NCI-H748 treated with DMSO at 0.1 percent for 48 hours (cell line): ENCODE results near the gene TGFBR3L.

Experiments used
- DNase-seq: peaks from one replicate; lab custom pipeline; 2025; lab: John Stamatoyannopoulos, UW

The TGFBR3L gene

GRCh38 chr19:7904074-7905020 lies 10.3 kb upstream of the TGFBR3L start:
- DNase-seq = no peak

DNA sequence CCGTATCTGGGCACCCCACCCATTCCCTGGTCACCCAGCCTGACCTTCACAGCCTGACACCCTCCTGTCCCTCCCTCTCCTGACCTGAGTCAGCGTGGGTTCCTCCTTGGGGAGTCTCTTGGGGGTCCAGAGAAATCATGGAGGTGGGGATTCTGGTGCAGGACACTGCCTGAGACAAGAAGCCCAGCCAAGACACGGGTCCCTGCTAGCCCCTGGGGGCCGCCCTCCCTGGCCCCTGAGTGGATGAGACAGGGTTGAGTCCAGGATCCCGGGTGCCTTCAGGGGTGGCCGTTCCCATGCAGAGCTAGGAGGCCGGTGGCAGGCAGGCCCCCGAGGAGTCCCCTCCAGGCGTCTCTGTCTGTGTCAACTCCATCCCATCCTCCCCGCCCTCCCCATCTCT lies 9.4 kb upstream of the TGFBR3L start:
- DNase-seq = no peak

DNA sequence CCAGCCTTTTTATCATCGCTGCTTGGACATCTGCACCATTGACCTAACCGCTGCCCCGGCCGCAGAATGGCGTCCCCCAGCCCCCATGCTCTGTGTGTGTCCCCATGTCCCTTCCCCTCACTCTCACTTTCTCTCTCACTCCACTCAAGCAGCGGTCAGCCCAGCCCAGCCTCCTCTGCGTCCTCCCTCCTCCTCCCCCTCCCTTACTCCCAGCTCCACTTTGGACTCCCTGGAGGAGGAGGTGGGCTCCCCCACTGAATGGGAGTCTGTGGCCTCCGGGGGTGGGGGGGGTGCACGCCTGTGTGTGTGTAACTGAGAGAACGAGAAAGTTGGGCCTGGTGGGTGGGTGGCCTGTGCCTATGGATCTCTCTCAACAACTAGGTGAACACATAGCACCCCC lies 8.8 kb upstream of the TGFBR3L start:
- no peak for DNase-seq

- DNase-seq = no peak
Measured at GRCh38 chr19:7907122-7907521, 7.5 kb upstream of the TGFBR3L start.

GRCh38 chr19:7907544-7907943 lies 7.1 kb upstream of the TGFBR3L start:
- DNase-seq = no peak

GRCh38 chr19:7908078-7908699 lies 6.4 kb upstream of the TGFBR3L start:
- no peak for DNase-seq

DNA sequence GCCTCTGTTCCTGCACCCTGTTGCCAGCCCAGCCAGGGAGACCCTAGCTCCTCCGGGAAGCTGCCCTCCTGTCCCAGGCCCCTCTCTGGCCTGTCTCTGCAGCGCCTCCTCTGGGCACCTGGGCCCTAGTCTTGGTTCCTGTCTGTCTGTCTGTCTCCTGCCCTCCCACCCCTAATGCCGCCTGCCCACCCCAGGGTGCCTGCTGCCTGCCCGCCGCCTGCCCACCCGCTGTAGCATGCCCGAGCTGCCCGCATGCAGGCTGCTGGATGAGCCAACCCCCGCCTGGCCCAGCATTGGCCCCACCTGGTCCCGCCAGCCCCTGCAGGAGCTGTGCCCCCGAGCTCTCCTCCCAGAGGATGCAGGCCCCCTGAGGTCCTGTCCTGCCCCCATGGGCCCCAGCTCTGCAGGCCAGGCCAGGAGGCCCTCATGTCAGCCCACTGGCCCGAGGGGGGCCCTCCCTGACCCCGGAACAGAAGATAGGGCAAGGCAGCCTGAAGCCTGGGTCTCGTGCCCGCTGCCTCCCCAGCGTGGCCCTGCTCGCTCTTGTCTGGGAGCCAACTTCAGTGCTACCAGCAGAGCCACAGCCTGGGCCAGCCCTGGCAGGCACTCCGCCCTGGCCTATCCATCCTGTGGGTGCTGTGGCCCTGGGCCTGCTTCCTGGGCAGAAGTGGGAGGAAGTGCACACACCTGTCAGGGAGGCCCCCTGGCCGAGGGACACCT lies 5.7 kb upstream of the TGFBR3L start:
- DNase-seq = no peak

DNA sequence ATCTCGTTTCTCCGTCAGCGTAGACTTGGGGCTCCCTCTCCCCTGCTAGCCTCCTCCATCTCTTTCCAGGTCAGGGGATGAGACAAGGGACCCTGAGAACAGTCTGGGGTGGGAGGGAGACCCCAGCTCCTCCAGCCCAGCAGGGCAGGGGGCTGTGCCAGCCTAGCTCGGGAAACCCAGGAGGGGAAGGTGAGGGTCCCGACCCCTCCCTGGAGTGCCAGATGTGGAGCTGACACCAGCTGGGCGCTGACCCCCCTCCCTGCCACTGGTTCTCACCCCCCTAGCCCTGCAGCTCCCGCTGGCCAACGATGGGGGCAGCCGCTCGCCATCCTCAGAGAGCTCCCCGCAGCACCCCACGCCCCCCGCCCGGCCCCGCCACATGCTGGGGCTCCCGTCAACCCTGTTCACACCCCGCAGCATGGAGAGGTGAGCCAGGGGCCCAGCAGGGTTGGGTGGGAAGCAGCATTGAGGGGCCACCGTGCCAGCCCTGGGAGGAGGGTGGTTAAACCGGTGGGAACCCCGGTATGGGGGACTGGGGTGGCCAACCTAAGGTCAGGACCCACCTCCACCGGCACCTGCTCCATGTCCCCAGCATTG lies 5.1 kb upstream of the TGFBR3L start:
- DNase-seq = no peak

DNA sequence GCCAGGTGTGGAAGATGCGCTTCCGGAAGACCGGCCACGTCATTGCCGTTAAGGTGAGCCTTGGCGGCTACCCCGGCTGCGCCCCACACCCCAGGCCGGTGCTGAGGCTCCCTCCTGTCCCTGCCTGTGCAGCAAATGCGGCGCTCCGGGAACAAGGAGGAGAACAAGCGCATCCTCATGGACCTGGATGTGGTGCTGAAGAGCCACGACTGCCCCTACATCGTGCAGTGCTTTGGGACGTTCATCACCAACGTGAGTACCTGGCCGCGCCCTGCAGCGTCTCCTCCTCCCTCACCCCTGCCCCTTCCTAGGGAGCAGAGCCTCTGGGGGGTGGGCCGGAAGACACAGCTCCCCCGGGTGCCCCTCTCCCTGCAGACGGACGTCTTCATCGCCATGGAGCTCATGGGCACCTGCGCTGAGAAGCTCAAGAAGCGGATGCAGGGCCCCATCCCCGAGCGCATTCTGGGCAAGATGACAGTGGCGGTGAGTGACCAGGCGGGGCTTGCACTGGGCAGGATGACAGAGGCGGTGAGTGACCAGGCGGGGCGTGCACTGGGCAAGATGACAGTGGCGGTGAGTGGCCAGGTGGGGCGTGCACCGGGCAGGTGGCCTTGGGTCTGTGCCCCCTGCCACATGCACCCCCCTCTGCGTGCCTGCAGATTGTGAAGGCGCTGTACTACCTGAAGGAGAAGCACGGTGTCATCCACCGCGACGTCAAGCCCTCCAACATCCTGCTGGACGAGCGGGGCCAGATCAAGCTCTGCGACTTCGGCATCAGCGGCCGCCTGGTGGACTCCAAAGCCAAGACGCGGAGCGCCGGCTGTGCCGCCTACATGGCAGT lies 4.1 kb upstream of the TGFBR3L start:
- no peak for DNase-seq

DNA sequence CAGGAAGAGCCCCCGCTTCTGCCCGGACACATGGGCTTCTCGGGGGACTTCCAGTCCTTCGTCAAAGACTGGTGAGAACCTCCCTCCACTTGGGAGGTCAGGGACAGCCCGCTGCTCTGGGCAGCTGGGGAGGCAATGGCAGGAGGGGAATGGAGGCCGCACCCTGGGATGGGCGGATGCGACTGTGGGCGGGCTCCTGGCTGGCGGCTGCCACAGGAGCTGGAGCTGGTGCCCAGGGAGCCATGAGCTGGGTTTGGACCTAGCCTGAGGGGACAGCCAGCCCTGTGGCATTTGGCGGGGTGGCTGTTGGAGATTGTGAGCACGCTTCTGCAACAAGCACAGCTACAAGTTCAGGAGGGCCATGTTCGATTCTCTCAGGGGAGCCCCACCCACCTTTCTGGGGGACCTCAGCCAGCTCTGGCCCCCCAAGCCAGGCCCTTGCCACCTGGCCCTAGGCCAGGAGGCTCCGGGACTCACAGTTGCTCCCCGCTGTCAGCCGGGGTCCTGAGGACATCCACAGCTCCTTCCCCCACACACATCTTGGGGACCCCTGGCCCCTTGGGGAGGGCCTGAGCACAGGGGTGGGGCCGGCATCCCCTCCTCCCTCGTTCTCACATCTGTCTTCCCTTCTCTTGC lies 3.0 kb upstream of the TGFBR3L start:
- no peak for DNase-seq

GRCh38 chr19:7912144-7912696 lies 2.4 kb upstream of the TGFBR3L start:
- DNase-seq = no peak

GRCh38 chr19:7912697-7913564 lies 1.7 kb upstream of the TGFBR3L start:
- no peak for DNase-seq

- DNase-seq = no peak
Measured at GRCh38 chr19:7913652-7914051, 978 bp upstream of the TGFBR3L start.

GRCh38 chr19:7914099-7914498 lies 531 bp upstream of the TGFBR3L start:
- no peak for DNase-seq

- no peak for DNase-seq
Measured at GRCh38 chr19:7915250-7916102, 846 bp downstream of the TGFBR3L start.

DNA sequence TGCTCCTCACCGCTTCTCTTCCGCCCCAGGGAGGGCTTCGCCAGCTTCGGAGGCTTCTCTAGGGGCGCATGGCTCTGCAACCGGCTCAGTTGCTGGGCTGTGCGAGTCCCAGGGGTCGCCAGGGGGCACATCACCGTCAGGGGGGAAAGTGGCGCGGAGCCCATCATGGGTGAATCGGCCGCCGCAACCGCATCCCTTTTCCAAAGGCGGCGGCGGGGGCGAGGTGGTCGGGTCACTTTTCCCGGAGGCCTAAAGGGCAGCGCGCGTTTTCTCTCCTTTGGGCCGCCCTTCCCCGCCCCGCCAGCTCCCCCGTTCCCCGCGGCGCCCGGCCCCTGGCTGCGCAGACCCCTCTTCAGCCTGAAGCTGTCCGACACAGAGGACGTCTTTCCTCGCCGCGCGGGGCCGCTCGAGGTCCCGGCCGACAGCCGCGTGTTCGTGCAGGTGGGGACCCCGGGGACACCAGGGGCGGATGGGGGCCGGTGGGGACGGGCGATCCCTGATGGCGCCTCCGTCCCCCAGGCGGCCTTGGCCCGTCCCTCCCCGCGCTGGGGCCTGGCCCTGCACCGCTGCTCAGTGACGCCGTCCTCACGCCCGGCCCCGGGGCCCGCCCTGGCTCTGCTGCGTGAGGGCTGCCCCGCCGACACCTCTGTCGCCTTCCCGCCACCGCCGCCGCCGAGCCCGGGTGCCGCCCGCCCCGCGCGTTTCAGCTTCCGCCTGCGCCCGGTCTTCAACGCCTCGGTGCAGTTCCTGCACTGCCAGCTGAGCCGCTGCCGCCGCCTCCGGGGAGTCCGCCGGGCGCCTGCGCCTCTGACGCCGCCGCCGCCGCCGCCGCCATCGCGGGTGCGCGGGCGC lies 1.7 kb downstream of the TGFBR3L start:
- DNase-seq = no peak

DNA sequence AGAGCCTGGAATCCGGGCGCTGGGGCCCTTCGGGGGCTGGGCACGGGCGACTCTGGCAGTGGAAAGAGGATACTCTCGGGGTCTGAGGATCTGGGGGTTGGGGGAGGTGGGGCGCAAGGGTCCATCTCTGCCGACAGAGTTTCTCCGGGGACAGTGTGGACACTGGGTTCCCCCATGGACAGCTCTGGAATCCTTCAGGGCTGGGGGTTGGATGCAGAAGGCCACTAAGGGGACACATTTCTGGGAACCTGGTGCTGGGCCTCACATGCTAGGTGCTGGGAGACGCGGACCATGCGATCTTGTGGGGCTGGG lies 2.3 kb downstream of the TGFBR3L start:
- DNase-seq = no peak
